Ovary (tissue), 9 donors: ENCODE data around the gene C1orf21. TPM values are rescaled to one million over a fixed set of nuclear protein-coding genes. Genes with fewer than 3 reads are reported as not detected.
"Not testable (repeated sequence)": the region's sequence is repeated elsewhere in the genome, so short reads cannot be mapped to it uniquely, and the experiment has no call there.

ENCODE experiments used
- DNase-seq, 5 donors: peaks; one replicate each; pipeline ENCODE4 v3.0.0-alpha.2; 2019 to 2020
- H3K27ac ChIP-seq, 2 donors: fragments of 200-600 bp; one replicate each; pipeline versions ENCODE4 v1.5.1 to v1.8.0; 2019 to 2022
- H3K27me3 ChIP-seq: fragments of 200-600 bp; one replicate; pipeline ENCODE4 v1.8.0; 2022
- H3K36me3 ChIP-seq: fragments of 200-600 bp; sonication (generic); one replicate; pipeline ENCODE4 v1.5.1; 2019
- H3K4me1 ChIP-seq: one replicate; pipeline ENCODE4 v1.8.1; 2013; ENCODE audit warnings: mild to moderate bottlenecking, moderate library complexity; ENCODE audit not compliant: insufficient read depth
- H3K4me3 ChIP-seq: fragments of 200-600 bp; sonication (generic); one replicate; pipeline ENCODE4 v1.5.1; 2017
- H3K9me3 ChIP-seq, 2 donors: fragments of 200-600 bp in 1 of 2; sonication (generic) in 1 of 2; one replicate each; pipeline versions ENCODE4 v1.5.1 to v1.8.1; 2013 to 2019; ENCODE audit warnings: mild to moderate bottlenecking in 1 of 2, moderate library complexity in 1 of 2
- CTCF ChIP-seq, 3 donors: fragments of 450-650 bp in 2 of 3; fragments of 200-600 bp in 1 of 3; IDR thresholded peaks; one replicate each; pipeline versions ENCODE4 v1.5.1 to v1.8.0; 2016 to 2022; ENCODE audit warnings: antibody characterized with exemption in 3 of 3, mild to moderate bottlenecking in 1 of 3
- EP300 ChIP-seq: sonication (generic); formaldehyde crosslinking; IDR thresholded peaks from one replicate; pipeline ENCODE4 v1.6.1; 2017; ENCODE audit warnings: antibody characterized with exemption
- POLR2A ChIP-seq: fragments of 450-650 bp; IDR thresholded peaks from one replicate; pipeline ENCODE4 v1.6.1; 2017; ENCODE audit warnings: antibody characterized with exemption, mild to moderate bottlenecking, moderate library complexity
- WGBS, 3 donors: extraction: QIAGEN DNeasy Blood & Tissue Kit in 1 of 3; methylation state at CpG; one replicate each; pipeline versions ENCODE4 v1.1.5 to v1.1.7; 2013 to 2017; 5-methylcytosine and 5-hydroxymethylcytosine counted together
- intact Hi-C, 4 donors: fragments of 100-400 bp; cut with DNase I; formaldehyde crosslinking; loops; one replicate each; pipeline versions ENCODE4 v1.11.0 to v1.15.1; 2022 to 2023
- polyA plus RNA-seq, 2 donors: library from polyadenylated mRNA; stranded (reverse); fragments of 200-250 nt in 1 of 2; fragments of 350-450 nt in 1 of 2; fragmentation: Illumina TruSeq in 1 of 2; extraction: RNeasy Lipid Tissue Mini Kit (QIAGEN cat#74804) in 1 of 2; gene quantifications; one replicate each; pipeline ENCODE4 v1.2.3, GENCODE V29; 2013 to 2014
- total RNA-seq, 7 donors: library from RNA; depleted of rRNA in 2 of 7; stranded (reverse); fragments of >200 nt in 2 of 7; fragmentation: NEBNext Ultra II Directional in 3 of 7; extraction: Animal tissue kit (Norgen Biotek cat#: 25700) in 3 of 7; gene quantifications; one replicate each; pipeline versions ENCODE4 v1.1.0 to v1.2.4, GENCODE V29; 2016 to 2023
- donor health status: DM: no; HTN: no; CAD: no; lungs with moderate emphysema.
- donor health status: DM: no; HTN: no; CAD: no.
- donor health status: Bipolar disorder and iron deficiency.
- donor health status: DM: yes; HTN: yes; CAD: no.
- donor health status: DM: no; HTN: no; CAD: no.
- donor health status: DM: yes; HTN: yes; CAD: no.

The C1orf21 gene
- total and polyA plus RNA-seq, 9 donors, result 22.9 to 108 (median 59.4) TPM

- intact Hi-C loops, result no loop called here
- no peak overlapping the region for H3K27ac ChIP-seq
- DNase-seq, result no peak
- H3K4me3 ChIP-seq, result no peak overlapping the region
- no peaks in the 10 kb centered on the region for H3K36me3 ChIP-seq
- no peaks in the 10 kb centered on the region for H3K4me1 ChIP-seq
- TF ChIP-seq CTCF (IDR thresholded peaks at IDR 0.05) (no peak), POLR2A (no peak), EP300 (no peak)
- H3K9me3 ChIP-seq, result no peaks in the 10 kb centered on the region
- no peaks in the 10 kb centered on the region for H3K27me3 ChIP-seq
Measured at GRCh38 chr1:184608990-184609389, 222.2 kb downstream of the C1orf21 start.

DNA sequence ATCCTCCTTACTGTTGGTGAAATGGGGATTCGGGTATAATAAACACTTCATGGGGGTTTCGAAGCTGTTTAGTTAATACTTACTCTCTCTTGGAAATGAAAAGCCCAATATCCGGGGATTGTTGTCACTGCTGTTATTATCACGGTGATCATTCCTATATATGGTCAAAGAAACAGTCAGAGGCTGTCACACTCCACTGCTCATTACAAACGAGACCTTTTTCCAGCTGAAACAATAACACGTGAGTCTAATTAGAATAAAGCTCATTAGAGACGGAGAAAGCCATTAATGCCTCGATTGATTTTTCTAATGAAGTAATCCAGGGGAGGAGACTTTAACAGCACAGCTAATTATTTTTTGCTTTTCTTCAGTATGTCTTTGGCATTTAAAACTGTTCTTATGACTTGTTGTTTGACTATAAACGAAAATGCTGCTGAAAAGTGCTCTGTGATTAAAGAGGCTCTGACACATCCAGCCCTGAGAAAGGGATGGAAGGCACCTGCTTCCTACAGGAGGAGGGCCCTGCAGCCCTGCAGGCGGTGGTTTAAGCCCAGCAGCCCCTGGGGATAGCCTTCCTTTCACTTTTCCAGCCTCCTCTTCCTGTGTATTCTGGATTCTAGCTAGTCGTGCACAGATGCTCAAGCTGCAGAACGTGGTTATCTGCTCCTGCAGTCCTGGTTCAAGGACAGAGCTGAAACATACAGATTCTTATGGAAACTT, 224.2 kb downstream of the C1orf21 start:
- H3K36me3 ChIP-seq, result no peaks in the 10 kb centered on the region
- H3K27ac ChIP-seq, result peak overlapping the region; percentile 47 to 56
- WGBS, 3 donors, result 13 to 20% (median 16%) methylated on average over 12 of the region's 12 CpGs
- peak overlapping the region; percentile 11 for H3K4me3 ChIP-seq
- H3K27me3 ChIP-seq, result no peaks in the 10 kb centered on the region
- DNase-seq, result peak in 4 of 5 donors; percentile 42 to 60 (median 54)
- intact Hi-C loops, result no loop called here
- H3K4me1 ChIP-seq, result no peaks in the 10 kb centered on the region
- no peaks in the 10 kb centered on the region for H3K9me3 ChIP-seq
- TF ChIP-seq CTCF (IDR thresholded peaks at IDR 0.05), result no peak
- TF ChIP-seq POLR2A, result no peak
- TF ChIP-seq EP300, result no peak

- H3K9me3 ChIP-seq, H3K4me3 ChIP-seq, H3K27me3 ChIP-seq, H3K4me1 ChIP-seq, intact Hi-C loops, H3K27ac ChIP-seq, DNase-seq, H3K36me3 ChIP-seq: not testable (repeated sequence)
- WGBS, 3 donors, result 75 to 95% (median 92%) methylated on average over 5 of the region's 5 CpGs
Measured at GRCh38 chr1:184612229-184612628, 225.4 kb downstream of the C1orf21 start.

DNA sequence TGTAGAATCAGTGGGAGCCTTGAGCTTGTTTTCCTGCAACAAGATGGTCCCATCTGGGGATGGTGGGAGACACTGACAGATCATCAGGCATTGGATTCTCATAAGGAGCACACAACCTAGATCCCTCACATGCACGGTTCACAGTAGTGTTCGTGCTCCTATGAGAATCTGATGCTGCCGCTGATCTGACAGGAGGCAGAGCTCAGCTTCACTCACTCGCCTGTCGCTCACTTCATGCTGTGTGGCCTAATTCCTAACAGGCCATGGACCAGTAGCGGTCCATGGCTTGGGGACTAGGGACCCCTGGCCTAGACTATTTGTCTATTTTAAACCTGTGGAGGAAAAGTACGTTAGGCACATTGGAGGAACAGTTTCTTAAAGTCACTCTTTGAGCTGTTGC, 227.8 kb downstream of the C1orf21 start:
- Histone ChIP-seq H3K36me3 (no peaks in the 10 kb centered on the region), H3K4me1 (no peaks in the 10 kb centered on the region), H3K27me3 (no peaks in the 10 kb centered on the region), H3K4me3 (no peak overlapping the region), H3K9me3 (no peaks in the 10 kb centered on the region), H3K27ac (no peak overlapping the region)
- intact Hi-C loops, result no loop called here
- WGBS, 3 donors, result 95 to 97% (median 97%) methylated on average over 7 of the region's 7 CpGs
- DNase-seq, result no peak
- TF ChIP-seq EP300 (no peak), POLR2A (no peak), CTCF (IDR thresholded peaks at IDR 0.05) (no peak)

DNA sequence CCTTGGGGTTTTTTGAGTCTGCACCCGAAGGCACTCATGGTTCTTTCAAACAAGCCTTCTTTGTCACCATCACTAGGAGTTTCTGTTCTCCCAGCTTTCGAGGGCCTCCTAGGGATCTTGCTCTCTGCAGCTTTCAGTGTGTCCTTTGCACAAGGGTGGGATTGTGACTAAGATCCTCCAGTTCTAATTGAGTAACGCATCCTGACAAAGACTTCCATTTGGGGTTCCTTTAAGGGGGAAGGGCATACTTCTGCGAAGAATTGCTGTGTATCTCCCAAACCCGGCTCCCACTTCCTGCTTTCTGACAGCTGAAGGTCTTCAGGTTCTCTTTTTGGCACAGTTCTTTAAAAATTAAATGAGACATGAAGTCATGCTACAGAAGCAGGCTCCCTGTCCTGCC, 228.5 kb downstream of the C1orf21 start:
- intact Hi-C loops, result no loop called here
- Histone ChIP-seq H3K9me3 (no peaks in the 10 kb centered on the region), H3K27me3 (no peaks in the 10 kb centered on the region), H3K27ac (no peak overlapping the region), H3K4me3 (no peak overlapping the region), H3K4me1 (peaks cover 2% of the 10 kb centered on the region), H3K36me3 (no peaks in the 10 kb centered on the region)
- WGBS, 3 donors, result 37 to 43% (median 41%) methylated on average over 5 of the region's 5 CpGs
- DNase-seq, result no peak
- no peak for TF ChIP-seq EP300
- TF ChIP-seq CTCF (IDR thresholded peaks at IDR 0.05), result no peak
- TF ChIP-seq POLR2A, result no peak
